ENCODE results near the gene ARHGEF7.

The ARHGEF7 gene

GRCh38 chr13:111265701-111266035 lies 150.6 kb downstream of the ARHGEF7 start:
- TF ChIP-seq CTCF (IDR thresholded peaks at IDR 0.05; ENCODE audit: low read depth, low read length): no peak
- no peak overlapping the region for H3K4me3 ChIP-seq (replicated peaks in 1 of 2; ENCODE audit: low read depth in 2 of 2, low read length in 2 of 2)
- no peak for DNase-seq (ENCODE audit: low read depth in 2 of 2)

- no peak for TF ChIP-seq CTCF (IDR thresholded peaks at IDR 0.05; ENCODE audit: low read depth, low read length)
- no peak for DNase-seq (ENCODE audit: low read depth in 2 of 2)
- no peak overlapping the region for H3K4me3 ChIP-seq (replicated peaks in 1 of 2; ENCODE audit: low read depth in 2 of 2, low read length in 2 of 2)
Measured at GRCh38 chr13:111267205-111267604, 152.1 kb downstream of the ARHGEF7 start.

- TF ChIP-seq CTCF (IDR thresholded peaks at IDR 0.05; ENCODE audit: low read depth, low read length): no peak
- no peak for DNase-seq (ENCODE audit: low read depth in 2 of 2)
- H3K4me3 ChIP-seq (replicated peaks in 1 of 2; ENCODE audit: low read depth in 2 of 2, low read length in 2 of 2): no peak overlapping the region
Measured at GRCh38 chr13:111267784-111268183, 152.7 kb downstream of the ARHGEF7 start.

DNA sequence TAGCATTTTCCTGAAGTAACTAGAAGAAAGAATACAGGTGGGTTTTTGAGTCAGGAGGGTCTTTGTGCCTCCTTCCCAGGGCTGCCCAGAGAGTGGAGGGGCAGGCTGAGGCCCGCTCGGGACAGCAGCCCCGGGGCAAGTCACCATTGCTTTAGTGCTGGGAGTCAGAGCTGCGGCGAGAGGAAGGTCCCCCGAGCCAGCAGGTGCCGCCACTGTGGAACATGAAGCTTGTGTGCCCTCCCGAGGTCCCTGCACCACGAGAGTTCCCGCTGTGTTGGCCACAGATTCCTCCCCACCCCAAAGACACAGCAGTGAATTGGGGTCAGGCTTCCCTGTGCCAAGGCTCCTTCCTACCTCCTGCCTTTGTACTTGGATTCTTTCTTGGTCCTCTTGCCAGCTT lies 154.4 kb downstream of the ARHGEF7 start:
- no peak overlapping the region for H3K4me3 ChIP-seq (replicated peaks in 1 of 2; ENCODE audit: low read depth in 2 of 2, low read length in 2 of 2)
- TF ChIP-seq CTCF (IDR thresholded peaks at IDR 0.05; ENCODE audit: low read depth, low read length): no peak
- no peak for DNase-seq (ENCODE audit: low read depth in 2 of 2)

GRCh38 chr13:111270126-111270525 lies 155.0 kb downstream of the ARHGEF7 start:
- DNase-seq (ENCODE audit: low read depth in 2 of 2): no peak
- TF ChIP-seq CTCF (IDR thresholded peaks at IDR 0.05; ENCODE audit: low read depth, low read length): no peak
- no peak overlapping the region for H3K4me3 ChIP-seq (replicated peaks in 1 of 2; ENCODE audit: low read depth in 2 of 2, low read length in 2 of 2)

GRCh38 chr13:111270765-111271698 lies 155.9 kb downstream of the ARHGEF7 start:
- peak in 1 of 2 donors; percentile 69 for DNase-seq (ENCODE audit: low read depth in 2 of 2)
- no peak overlapping the region for H3K4me3 ChIP-seq (replicated peaks in 1 of 2; ENCODE audit: low read depth in 2 of 2, low read length in 2 of 2)
- TF ChIP-seq CTCF (IDR thresholded peaks at IDR 0.05; ENCODE audit: low read depth, low read length): no peak
